ENCODE measurements around the gene DPEP1. TPM values are rescaled to one million over a fixed set of nuclear protein-coding genes. Genes with fewer than 3 reads are reported as not detected.
"Not testable (repeated sequence)": the region's sequence is repeated elsewhere in the genome, so short reads cannot be mapped to it uniquely, and the experiment has no call there.

DPEP1 gene
- total RNA-seq, 1 donor from 2014 or later = 0.24 TPM

- peaks cover 6% of the 10 kb centered on the region for H3K9me3 ChIP-seq (ENCODE audit: low read depth)
- Mint-ChIP-seq H3K4me1 (no peaks in the 10 kb centered on the region), H3K27me3 (ENCODE audit: insufficient read depth, low read depth) (peaks cover 2% of the 10 kb centered on the region), H3K27ac (peak overlapping the region; percentile 3), H3K9me3 (peaks cover 28% of the 10 kb centered on the region), H3K36me3 (peaks cover 47% of the 10 kb centered on the region), H3K4me3 (no peak overlapping the region)
- no peak overlapping the region for H3K4me2 ChIP-seq
- H3K4me3 ChIP-seq = no peak overlapping the region
- H3K27me3 ChIP-seq = no peaks in the 10 kb centered on the region
- H3K36me3 ChIP-seq = no peaks in the 10 kb centered on the region
- H3K27ac ChIP-seq = no peak overlapping the region
- DNase-seq (ENCODE audit: low spot score) = no peak
- TF ChIP-seq CTCF (IDR thresholded peaks at IDR 0.05) = no peak
- no peak for TF ChIP-seq EZH2 (IDR thresholded peaks at IDR 0.05)
- TF ChIP-seq EZH2phosphoT487 (IDR thresholded peaks at IDR 0.05) = no peak
- no peak overlapping the region for H3K9ac ChIP-seq
- H2AFZ ChIP-seq (replicated peaks) = no peak overlapping the region
- H3F3A ChIP-seq (ENCODE audit: low read depth) = no peaks in the 10 kb centered on the region
- H3K4me1 ChIP-seq = no peaks in the 10 kb centered on the region
- H3K79me2 ChIP-seq (ENCODE audit: low read depth) = no peaks in the 10 kb centered on the region
- H4K20me1 ChIP-seq (ENCODE audit: low read depth) = no peaks in the 10 kb centered on the region
These were observed 55.3 kb downstream of the DPEP1 start for GRCh38 chr16:89668790-89669158.

- H3K9me3 ChIP-seq (ENCODE audit: low read depth) = peaks cover 6% of the 10 kb centered on the region
- no peak overlapping the region for H3K9ac ChIP-seq
- no peak overlapping the region for H2AFZ ChIP-seq (replicated peaks)
- TF ChIP-seq CTCF (IDR thresholded peaks at IDR 0.05) = no peak
- TF ChIP-seq EZH2phosphoT487 (IDR thresholded peaks at IDR 0.05) = no peak
- no peak for TF ChIP-seq EZH2 (IDR thresholded peaks at IDR 0.05)
- Mint-ChIP-seq H3K9me3 (peaks cover 23% of the 10 kb centered on the region), H3K36me3 (peaks cover 41% of the 10 kb centered on the region), H3K27ac (no peak overlapping the region), H3K27me3 (ENCODE audit: insufficient read depth, low read depth) (peaks cover 2% of the 10 kb centered on the region), H3K4me3 (no peak overlapping the region), H3K4me1 (no peaks in the 10 kb centered on the region)
- no peaks in the 10 kb centered on the region for H3K36me3 ChIP-seq
- H3K27me3 ChIP-seq = no peaks in the 10 kb centered on the region
- H3K4me3 ChIP-seq = no peak overlapping the region
- H3K27ac ChIP-seq = no peak overlapping the region
- no peaks in the 10 kb centered on the region for H3K79me2 ChIP-seq (ENCODE audit: low read depth)
- H3K4me2 ChIP-seq = no peak overlapping the region
- no peaks in the 10 kb centered on the region for H3K4me1 ChIP-seq
- H3F3A ChIP-seq (ENCODE audit: low read depth) = no peaks in the 10 kb centered on the region
- no peaks in the 10 kb centered on the region for H4K20me1 ChIP-seq (ENCODE audit: low read depth)
- DNase-seq (ENCODE audit: low spot score) = no peak
These were observed 56.3 kb downstream of the DPEP1 start for GRCh38 chr16:89669755-89670154.

GRCh38 chr16:89670496-89671431 is 57.3 kb downstream of the DPEP1 start:
- no peak for TF ChIP-seq EZH2 (IDR thresholded peaks at IDR 0.05)
- no peak for TF ChIP-seq CTCF (IDR thresholded peaks at IDR 0.05)
- TF ChIP-seq EZH2phosphoT487 (IDR thresholded peaks at IDR 0.05) = no peak
- Histone ChIP-seq H3K4me3 (no peak overlapping the region), H3K9ac (no peak overlapping the region), H4K20me1 (ENCODE audit: low read depth) (no peaks in the 10 kb centered on the region), H3K27me3 (no peaks in the 10 kb centered on the region), H3K27ac (no peak overlapping the region), H3F3A (ENCODE audit: low read depth) (no peaks in the 10 kb centered on the region), H3K4me2 (no peak overlapping the region), H3K36me3 (no peaks in the 10 kb centered on the region), H3K79me2 (ENCODE audit: low read depth) (no peaks in the 10 kb centered on the region), H3K9me3 (ENCODE audit: low read depth) (peaks cover 6% of the 10 kb centered on the region), H2AFZ (replicated peaks) (no peak overlapping the region), H3K4me1 (no peaks in the 10 kb centered on the region)
- Mint-ChIP-seq H3K4me3 (no peak overlapping the region), H3K4me1 (no peaks in the 10 kb centered on the region), H3K27ac (peak overlapping the region; percentile 33), H3K27me3 (ENCODE audit: insufficient read depth, low read depth) (peaks cover 2% of the 10 kb centered on the region), H3K9me3 (peaks cover 21% of the 10 kb centered on the region), H3K36me3 (peaks cover 38% of the 10 kb centered on the region)
- no peak for DNase-seq (ENCODE audit: low spot score)

GRCh38 chr16:89671565-89671964 is 58.1 kb downstream of the DPEP1 start:
- H3K36me3 ChIP-seq; DNase-seq (ENCODE audit: low spot score); H3K27me3 ChIP-seq; H3K4me3 ChIP-seq; H3K27me3 Mint-ChIP-seq (ENCODE audit: insufficient read depth, low read depth); H3K27ac Mint-ChIP-seq; H2AFZ ChIP-seq (replicated peaks); H3K9me3 ChIP-seq (ENCODE audit: low read depth); H3K4me1 ChIP-seq; H3K9ac ChIP-seq; H3K79me2 ChIP-seq (ENCODE audit: low read depth); H3K4me2 ChIP-seq; H4K20me1 ChIP-seq (ENCODE audit: low read depth); H3K4me3 Mint-ChIP-seq; H3F3A ChIP-seq (ENCODE audit: low read depth); H3K4me1 Mint-ChIP-seq; H3K27ac ChIP-seq: not testable (repeated sequence)
- peaks cover 15% of the 10 kb centered on the region for H3K9me3 Mint-ChIP-seq
- peaks cover 30% of the 10 kb centered on the region for H3K36me3 Mint-ChIP-seq
